AG10803 (cell line): ENCODE data around the gene CEACAM19.

Experiments
- DNase-seq: peaks from one replicate; pipeline ENCODE4 v3.0.0; 2010; ENCODE audit warnings: low read depth
- H3K4me3 ChIP-seq: 2 replicates; pipeline ENCODE4 v1.5.1; 2011; ENCODE audit warnings: mild to moderate bottlenecking, low read length, control low read depth
- TF ChIP-seq, protein P1 (sequence below): conservative IDR thresholded peaks from 2 replicates; pipeline ENCODE4 v1.5.1; 2011; ENCODE audit warnings: mild to moderate bottlenecking, low read length, control low read depth, inconsistent platforms

The CEACAM19 gene

GRCh38 chr19:44686896-44687295 is 15.6 kb downstream of the CEACAM19 start:
- no peak for DNase-seq
- H3K4me3 ChIP-seq, result no peak overlapping the region
- TF ChIP-seq, protein P1, sequence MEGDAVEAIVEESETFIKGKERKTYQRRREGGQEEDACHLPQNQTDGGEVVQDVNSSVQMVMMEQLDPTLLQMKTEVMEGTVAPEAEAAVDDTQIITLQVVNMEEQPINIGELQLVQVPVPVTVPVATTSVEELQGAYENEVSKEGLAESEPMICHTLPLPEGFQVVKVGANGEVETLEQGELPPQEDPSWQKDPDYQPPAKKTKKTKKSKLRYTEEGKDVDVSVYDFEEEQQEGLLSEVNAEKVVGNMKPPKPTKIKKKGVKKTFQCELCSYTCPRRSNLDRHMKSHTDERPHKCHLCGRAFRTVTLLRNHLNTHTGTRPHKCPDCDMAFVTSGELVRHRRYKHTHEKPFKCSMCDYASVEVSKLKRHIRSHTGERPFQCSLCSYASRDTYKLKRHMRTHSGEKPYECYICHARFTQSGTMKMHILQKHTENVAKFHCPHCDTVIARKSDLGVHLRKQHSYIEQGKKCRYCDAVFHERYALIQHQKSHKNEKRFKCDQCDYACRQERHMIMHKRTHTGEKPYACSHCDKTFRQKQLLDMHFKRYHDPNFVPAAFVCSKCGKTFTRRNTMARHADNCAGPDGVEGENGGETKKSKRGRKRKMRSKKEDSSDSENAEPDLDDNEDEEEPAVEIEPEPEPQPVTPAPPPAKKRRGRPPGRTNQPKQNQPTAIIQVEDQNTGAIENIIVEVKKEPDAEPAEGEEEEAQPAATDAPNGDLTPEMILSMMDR, result no peak

- no peak overlapping the region for H3K4me3 ChIP-seq
- DNase-seq, result no peak
- TF ChIP-seq, protein P1, result no peak
Measured at GRCh38 chr19:44687888-44688287, 16.6 kb downstream of the CEACAM19 start.

DNA sequence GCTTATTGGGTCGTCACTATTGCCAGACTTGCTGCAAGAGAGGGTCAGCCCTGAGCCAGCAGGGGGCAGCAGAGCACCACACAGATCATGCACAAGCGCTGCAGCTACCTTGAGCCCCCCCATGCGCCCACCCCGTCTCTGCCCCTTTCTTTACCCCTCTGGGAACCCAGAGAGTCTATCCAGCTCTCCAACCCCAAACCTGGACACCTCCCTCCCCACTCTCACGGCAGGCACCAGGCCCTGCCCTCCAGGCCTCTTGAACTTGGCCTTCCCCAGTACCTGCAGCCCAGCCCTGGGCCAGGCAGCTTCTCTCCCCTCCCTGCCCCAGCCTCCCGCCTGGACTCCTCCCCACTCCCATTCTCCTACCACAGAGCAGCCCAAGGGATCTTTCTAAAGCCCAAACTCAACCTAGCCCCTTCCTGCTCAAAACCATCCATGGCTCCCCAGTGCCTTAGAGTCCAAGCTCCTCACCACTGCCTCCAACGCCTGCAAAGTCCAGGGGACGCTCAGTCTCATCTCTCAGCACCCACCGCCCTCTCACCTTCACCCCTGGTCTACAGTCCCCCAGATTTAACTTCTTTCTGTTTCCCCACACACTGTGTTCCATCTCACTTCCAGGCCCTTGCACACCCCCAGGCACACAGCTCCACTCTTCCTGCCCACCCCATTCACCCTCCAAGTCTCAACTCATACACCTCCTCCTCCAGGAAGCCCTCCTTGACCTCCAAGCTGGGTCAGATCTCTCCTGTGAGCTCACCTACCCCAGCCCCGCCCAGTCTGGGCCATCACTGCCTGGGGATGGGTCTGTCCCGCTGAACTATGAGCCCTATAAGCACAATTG is 18.2 kb downstream of the CEACAM19 start:
- no peak overlapping the region for H3K4me3 ChIP-seq
- TF ChIP-seq, protein P1, result peak; percentile 94
- peak; percentile 59 for DNase-seq

GRCh38 chr19:44690131-44690440 is 18.8 kb downstream of the CEACAM19 start:
- H3K4me3 ChIP-seq, result no peak overlapping the region
- DNase-seq, result no peak
- TF ChIP-seq, protein P1, result no peak

DNA sequence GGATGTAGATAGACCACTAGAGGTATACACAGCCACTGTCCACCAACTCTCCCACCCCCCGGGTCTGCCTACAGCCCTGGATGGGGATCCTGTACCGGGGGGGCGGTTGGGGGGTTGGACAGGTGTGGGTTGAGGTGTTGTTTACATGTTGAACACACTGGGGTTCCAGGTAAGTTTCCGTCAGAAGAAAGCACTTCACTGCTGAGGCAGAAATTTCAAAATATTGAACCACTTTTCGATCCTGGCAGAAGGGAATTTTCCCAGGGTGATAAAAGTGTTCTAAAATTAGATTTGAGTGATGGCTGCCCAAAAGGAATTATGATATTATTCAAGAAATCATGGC is 21.1 kb downstream of the CEACAM19 start:
- no peak for DNase-seq
- TF ChIP-seq, protein P1, result no peak
- H3K4me3 ChIP-seq, result no peak overlapping the region

- no peak for DNase-seq
- TF ChIP-seq, protein P1, result peak; percentile 28
- no peak overlapping the region for H3K4me3 ChIP-seq
Measured at GRCh38 chr19:44694184-44694579, 22.9 kb downstream of the CEACAM19 start.

- no peak for DNase-seq
- TF ChIP-seq, protein P1, result no peak
Measured at GRCh38 chr19:44696939-44697669, 25.8 kb downstream of the CEACAM19 start.

More at GRCh38 chr19:44696939-44697669, 25.8 kb downstream of the CEACAM19 start:
- no peak overlapping the region for H3K4me3 ChIP-seq
